Fibroblast of peridontal ligament (primary cell): Measurements from ENCODE around the gene RAMACL.
"Not testable (repeated sequence)": the region's sequence is repeated elsewhere in the genome, so short reads cannot be mapped to it uniquely, and the experiment has no call there.

Source experiments
- DNase-seq: peaks from one replicate; pipeline ENCODE4 v3.0.0-alpha.2; 2010; ENCODE audit errors: extremely low read depth

The RAMACL gene

GRCh38 chr6:166596776-166597507 lies 10.5 kb upstream of the RAMACL start:
- DNase-seq, result no peak

GRCh38 chr6:166595949-166596348 lies 9.5 kb upstream of the RAMACL start:
- DNase-seq, result no peak

- peak; percentile 94 for DNase-seq
Measured at GRCh38 chr6:166595061-166595780, 8.7 kb upstream of the RAMACL start.

- DNase-seq, result no peak
Measured at GRCh38 chr6:166592821-166593220, 6.3 kb upstream of the RAMACL start.

GRCh38 chr6:166591961-166592520 lies 5.6 kb upstream of the RAMACL start:
- DNase-seq, result no peak

GRCh38 chr6:166591026-166591425 lies 4.5 kb upstream of the RAMACL start:
- DNase-seq, result no peak

- no peak for DNase-seq
Measured at GRCh38 chr6:166589786-166590574, 3.5 kb upstream of the RAMACL start.

GRCh38 chr6:166589337-166589731 lies 2.9 kb upstream of the RAMACL start:
- DNase-seq, result no peak

- peak; percentile 73 for DNase-seq
Measured at GRCh38 chr6:166588691-166589336, 2.3 kb upstream of the RAMACL start.

- DNase-seq, result no peak
Measured at GRCh38 chr6:166587631-166588413, 1.3 kb upstream of the RAMACL start.

GRCh38 chr6:166584853-166585429 lies 1.5 kb downstream of the RAMACL start:
- DNase-seq, result no peak

- DNase-seq, result no peak
Measured at GRCh38 chr6:166584155-166584554, 2.3 kb downstream of the RAMACL start.

GRCh38 chr6:166583230-166583965 lies 3.1 kb downstream of the RAMACL start:
- DNase-seq, result no peak

- DNase-seq, result no peak
Measured at GRCh38 chr6:166582258-166582657, 4.2 kb downstream of the RAMACL start.

- not testable (repeated sequence) for DNase-seq
Measured at GRCh38 chr6:166581801-166582200, 4.7 kb downstream of the RAMACL start.

- no peak for DNase-seq
Measured at GRCh38 chr6:166581091-166581511, 5.4 kb downstream of the RAMACL start.

- no peak for DNase-seq
Measured at GRCh38 chr6:166580076-166581050, 6.1 kb downstream of the RAMACL start.

- DNase-seq, result no peak
Measured at GRCh38 chr6:166579237-166579850, 7.1 kb downstream of the RAMACL start.
